RWPE1 (cell line): ENCODE measurements around the gene ARRDC5.
"Not testable (repeated sequence)": the region's sequence is repeated elsewhere in the genome, so short reads cannot be mapped to it uniquely, and the experiment has no call there.

Source experiments
- CTCF ChIA-PET: fragments of 350-600 bp; sonication (Branson Sonifier 250); formaldehyde crosslinking; extraction: SDS; loops from one replicate; lab custom pipeline; 2021; lab: Yijun Ruan, JAX
- POLR2A ChIA-PET: fragments of 400-600 bp; formaldehyde crosslinking; extraction: SDS; loops from one replicate; lab custom pipeline; 2020; ENCODE audit warnings: antibody characterized with exemption; ENCODE audit not compliant: low non-redundant PET; lab: Yijun Ruan, JAX
- DNase-seq: peaks from one replicate; pipeline ENCODE4 v3.0.0; 2012; ENCODE audit warnings: low spot score
- H3K27ac ChIP-seq: fragments of 450-650 bp; 2 replicates; pipeline ENCODE4 v1.5.1; 2017
- TF ChIP-seq, protein P1 (sequence below): fragments of 450-650 bp; conservative IDR thresholded peaks from 2 replicates; pipeline ENCODE4 v1.5.1; 2017; ENCODE audit warnings: low read depth, mild to moderate bottlenecking

The ARRDC5 gene

DNA sequence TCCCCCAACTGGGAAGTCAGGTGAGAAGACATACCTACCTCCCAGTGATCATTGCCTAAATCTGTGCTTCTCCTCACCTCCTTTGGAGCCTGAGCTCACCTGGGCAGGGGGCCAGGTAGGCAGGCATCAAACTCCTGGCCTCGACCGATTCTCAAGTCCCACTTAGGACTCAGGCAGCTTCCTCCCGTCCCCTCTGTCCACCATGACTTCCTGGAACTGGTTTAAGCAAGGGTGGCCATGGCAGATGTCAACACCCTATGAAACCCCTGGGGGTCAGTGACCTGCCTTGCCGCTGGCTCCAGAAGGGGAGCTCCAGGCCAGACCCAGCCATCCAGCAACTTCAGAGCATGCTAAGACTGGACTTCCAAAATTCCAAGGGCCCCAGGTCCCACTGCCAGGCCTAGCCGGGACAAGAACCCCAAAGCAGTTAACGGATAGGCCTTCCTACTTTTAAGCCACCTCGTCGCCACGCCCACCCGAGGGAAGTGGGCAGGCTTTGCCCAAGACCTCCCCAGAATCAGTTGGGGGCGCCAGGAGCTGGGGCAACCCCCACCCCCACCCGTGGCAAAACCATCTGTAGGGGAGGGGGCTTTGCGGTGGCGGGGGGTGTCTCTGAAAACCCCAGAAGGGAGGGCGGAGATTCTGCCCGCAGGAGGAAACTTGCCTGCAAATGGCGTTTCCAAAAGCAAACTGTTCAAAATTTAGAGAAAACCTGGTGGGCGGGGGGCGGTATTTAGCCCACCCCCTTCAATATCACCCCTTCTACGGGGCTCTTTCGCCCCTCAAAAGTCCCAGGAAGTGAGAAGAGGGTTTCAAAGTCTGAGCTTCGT is 35.9 kb downstream of the ARRDC5 start:
- TF ChIP-seq, protein P1, sequence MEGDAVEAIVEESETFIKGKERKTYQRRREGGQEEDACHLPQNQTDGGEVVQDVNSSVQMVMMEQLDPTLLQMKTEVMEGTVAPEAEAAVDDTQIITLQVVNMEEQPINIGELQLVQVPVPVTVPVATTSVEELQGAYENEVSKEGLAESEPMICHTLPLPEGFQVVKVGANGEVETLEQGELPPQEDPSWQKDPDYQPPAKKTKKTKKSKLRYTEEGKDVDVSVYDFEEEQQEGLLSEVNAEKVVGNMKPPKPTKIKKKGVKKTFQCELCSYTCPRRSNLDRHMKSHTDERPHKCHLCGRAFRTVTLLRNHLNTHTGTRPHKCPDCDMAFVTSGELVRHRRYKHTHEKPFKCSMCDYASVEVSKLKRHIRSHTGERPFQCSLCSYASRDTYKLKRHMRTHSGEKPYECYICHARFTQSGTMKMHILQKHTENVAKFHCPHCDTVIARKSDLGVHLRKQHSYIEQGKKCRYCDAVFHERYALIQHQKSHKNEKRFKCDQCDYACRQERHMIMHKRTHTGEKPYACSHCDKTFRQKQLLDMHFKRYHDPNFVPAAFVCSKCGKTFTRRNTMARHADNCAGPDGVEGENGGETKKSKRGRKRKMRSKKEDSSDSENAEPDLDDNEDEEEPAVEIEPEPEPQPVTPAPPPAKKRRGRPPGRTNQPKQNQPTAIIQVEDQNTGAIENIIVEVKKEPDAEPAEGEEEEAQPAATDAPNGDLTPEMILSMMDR, result no peak
- peak overlapping the region; percentile 87 for H3K27ac ChIP-seq
- peak; percentile 42 for DNase-seq
- ChIA-PET CTCF (interaction anchor here (0.6 to 2.3 kb wide), 6 partner anchors 15 to 150 kb away, joined by 3 to 9 read pairs (median 3); no protein-coding TSS in a partner anchor), POLR2A (interaction anchor here (0.6 kb wide), 2 partner anchors 10 to 20 kb away, joined by 3 to 8 read pairs; no protein-coding TSS in a partner anchor)

DNA sequence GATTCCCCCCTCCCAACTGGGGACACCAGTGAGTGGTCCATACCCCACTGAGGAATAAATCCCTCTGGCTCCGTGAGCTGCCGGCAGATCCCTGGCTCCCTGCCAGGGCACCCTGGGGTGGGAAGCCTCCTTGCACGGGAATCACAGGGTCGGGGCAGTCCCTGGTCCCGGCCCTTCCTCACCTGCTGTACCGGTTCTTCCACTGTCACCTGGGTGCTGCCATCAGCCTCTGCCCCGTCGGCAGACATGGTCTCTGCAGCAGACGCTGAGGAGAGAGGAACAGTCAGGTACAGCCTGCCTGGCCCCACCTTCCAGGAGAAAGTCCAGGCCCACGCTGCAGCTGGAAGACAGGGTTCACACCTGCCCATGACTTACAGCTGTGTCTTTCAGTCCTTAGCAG is 41.5 kb downstream of the ARRDC5 start:
- H3K27ac ChIP-seq, result peak overlapping the region; percentile 39
- DNase-seq, result no peak
- CTCF ChIA-PET, result interaction anchor here (0.7 to 0.9 kb wide), 3 partner anchors 9 to 159 kb away, joined by 3 to 4 read pairs (median 3); no protein-coding TSS in a partner anchor
- POLR2A ChIA-PET, result interaction anchor here (0.5 to 0.7 kb wide), 2 partner anchors 48 to 390 kb away, joined by 4 read pairs; partner anchors contain the start of gene UHRF1
- TF ChIP-seq, protein P1, result no peak

DNA sequence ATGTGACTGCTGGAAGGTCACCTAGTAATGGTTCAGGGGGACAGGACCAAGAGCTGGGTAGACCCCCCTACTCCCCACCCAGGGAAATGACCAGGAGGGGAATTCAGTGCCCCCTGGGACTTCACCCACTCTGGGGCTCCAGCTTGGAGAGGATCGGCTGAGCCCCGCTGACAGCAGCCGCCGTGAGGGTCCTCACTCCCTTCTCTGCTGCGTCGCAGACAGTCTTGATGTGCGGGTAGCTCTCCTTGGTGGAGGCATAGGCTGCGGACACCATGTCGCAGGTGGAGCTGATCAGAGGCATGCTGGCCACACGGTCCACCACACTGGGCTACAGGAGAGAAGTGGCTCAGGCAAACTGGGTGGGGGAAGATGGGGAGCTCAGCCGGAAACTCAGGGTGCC is 43.0 kb downstream of the ARRDC5 start:
- no peak for DNase-seq
- ChIA-PET POLR2A (interaction anchor here (0.5 kb wide), 1 partner anchor 10 kb away, joined by 3 read pairs; no protein-coding TSS in a partner anchor), CTCF (no interaction called here)
- TF ChIP-seq, protein P1, result no peak
- H3K27ac ChIP-seq, result peak overlapping the region; percentile 39

DNA sequence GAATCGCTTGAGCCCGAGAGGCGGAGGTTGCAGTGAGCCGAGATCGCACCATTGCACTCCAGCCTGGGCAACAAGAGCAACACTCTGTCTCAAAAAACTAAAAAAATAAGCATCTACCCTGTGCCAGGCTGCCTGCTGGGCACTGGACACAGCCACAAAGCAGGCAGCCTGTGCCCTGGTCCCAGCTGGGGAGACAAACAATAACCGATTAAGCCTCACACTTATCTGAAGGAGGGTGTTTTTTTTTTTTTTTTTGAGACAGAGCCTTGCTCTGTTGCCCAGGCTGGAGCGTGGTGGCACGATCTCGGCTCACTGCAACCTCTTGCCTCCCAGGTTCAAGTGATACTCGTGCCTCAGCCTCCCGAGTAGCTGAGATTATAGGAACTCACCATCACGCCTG is 46.2 kb downstream of the ARRDC5 start:
- H3K27ac ChIP-seq, DNase-seq: not testable (repeated sequence)
- ChIA-PET CTCF (interaction anchor here (0.6 kb wide), 1 partner anchor 145 kb away, joined by 3 read pairs; no protein-coding TSS in a partner anchor), POLR2A (interaction anchor here (0.6 kb wide), 2 partner anchors 9 to 11 kb away, joined by 3 to 4 read pairs; no protein-coding TSS in a partner anchor)

DNA sequence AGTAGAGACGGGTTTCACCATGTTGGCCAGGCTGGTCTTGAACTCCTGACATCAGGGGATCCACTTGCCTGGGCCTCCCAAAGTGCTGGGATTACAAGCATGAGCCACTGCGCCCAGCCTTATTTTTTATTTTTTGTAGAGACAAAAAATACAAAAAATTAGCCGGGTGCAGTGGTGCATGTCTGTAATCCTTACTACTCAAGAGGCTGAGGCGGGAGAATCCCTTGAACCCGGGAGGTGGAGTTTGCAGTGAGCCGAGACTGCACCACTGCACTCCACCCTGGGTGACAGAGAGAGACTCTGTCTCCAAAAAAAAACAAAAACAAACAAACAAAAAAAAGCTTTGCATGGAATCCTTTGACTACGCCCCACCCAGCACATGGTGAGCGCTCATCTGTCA is 49.2 kb downstream of the ARRDC5 start:
- H3K27ac ChIP-seq, result peak overlapping the region; percentile 21
- DNase-seq, POLR2A ChIA-PET: not testable (repeated sequence)
- CTCF ChIA-PET, result interaction anchor here (0.7 to 1.2 kb wide), 3 partner anchors 39 to 527 kb away, joined by 3 to 9 read pairs (median 4); no protein-coding TSS in a partner anchor

DNA sequence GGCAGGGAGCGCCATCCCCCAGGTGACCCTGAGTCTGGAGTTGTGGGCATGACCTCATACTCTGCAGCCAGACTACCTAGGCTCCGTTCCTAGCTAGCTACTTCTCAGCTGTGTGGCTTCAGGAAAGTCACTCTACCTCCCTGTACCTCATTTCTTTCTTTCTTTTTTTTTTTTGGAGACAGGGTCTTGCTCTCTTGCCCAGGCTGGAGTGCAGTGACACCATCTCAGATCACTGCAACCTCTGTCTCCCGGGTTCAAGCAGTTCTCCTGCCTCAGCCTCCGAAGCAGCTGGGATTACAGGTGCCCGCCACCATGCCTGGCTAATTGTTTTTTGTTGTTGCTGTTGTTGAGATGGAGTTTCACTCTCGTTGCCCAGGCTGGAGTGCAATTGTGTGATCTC is 50.2 kb downstream of the ARRDC5 start:
- peak overlapping the region; percentile 19 for H3K27ac ChIP-seq
- CTCF ChIA-PET, result interaction anchor here (0.5 to 1.2 kb wide), 4 partner anchors 14 to 191 kb away, joined by 3 to 4 read pairs (median 4); no protein-coding TSS in a partner anchor
- DNase-seq, result no peak
- TF ChIP-seq, protein P1, result no peak
- POLR2A ChIA-PET, result no interaction called here

DNA sequence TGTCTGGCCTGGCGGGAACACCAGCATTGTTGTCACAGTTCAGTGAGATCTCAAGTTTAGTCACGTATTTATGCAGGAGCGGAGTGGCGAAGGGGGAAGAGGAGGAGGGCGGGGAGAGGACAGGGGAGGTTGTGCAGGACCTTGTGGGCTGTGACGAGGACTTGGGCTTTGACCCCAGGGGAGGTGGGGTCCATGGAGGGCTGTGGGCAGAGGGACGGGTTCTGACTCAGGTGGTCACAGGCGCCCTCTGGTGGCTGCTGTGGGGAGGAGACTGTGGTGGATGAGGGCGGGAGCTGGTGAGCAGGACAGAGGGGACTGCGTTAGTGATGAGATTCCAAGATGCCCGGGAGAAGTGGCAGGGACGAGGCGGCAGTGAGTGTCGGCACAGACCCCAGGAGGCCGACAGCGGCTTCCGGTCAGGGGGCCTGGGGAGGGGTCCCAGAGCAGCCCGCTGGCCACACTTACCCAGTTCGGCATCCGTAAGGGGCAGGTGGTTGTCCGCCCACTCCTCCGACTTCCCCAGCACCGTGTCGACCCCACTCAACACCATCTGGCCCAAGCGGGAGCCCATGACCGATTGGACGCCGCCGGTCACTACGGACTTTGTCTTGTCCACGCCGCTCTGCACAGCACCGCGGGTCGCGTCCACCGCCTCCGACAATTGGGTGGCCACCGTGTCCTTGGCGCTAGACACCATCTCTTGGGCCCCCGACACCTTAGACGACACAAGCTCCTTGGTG is 51.0 kb downstream of the ARRDC5 start:
- ChIA-PET CTCF (interaction anchor here (0.5 to 1.9 kb wide), 14 partner anchors 9 to 321 kb away, joined by 3 to 16 read pairs (median 4); partner anchors contain the start of gene PLIN3), POLR2A (no interaction called here)
- TF ChIP-seq, protein P1, result peak; percentile 86
- peak; percentile 44 for DNase-seq
- H3K27ac ChIP-seq, result peak overlapping the region; percentile 4; the same call in 1 of the 2 replicates
